ENCODE results near the gene SYT3.
"Not testable (repeated sequence)": the region's sequence is repeated elsewhere in the genome, so short reads cannot be mapped to it uniquely, and the experiment has no call there.

The SYT3 gene

DNA sequence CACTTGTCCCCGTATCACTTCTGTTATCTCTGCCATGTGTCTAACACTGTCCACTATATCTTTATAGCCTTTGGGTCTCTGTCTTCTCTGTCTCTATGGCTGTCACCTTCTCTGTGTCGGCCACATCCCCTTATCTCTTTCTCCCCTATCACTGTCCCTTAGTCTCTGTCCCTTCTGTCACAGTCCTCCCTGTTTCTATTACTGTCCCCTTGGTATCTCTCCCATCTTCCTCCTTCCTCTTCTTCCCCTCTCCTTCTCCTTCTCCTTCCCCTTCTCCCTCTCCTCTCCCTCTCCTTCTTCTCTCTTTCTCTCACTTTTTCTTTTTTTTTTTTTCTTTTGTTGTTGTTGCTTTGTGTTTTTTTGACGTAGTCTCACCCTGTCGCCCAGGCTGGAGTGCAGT is 36.7 kb downstream of the SYT3 start:
- no peak for DNase-seq

DNA sequence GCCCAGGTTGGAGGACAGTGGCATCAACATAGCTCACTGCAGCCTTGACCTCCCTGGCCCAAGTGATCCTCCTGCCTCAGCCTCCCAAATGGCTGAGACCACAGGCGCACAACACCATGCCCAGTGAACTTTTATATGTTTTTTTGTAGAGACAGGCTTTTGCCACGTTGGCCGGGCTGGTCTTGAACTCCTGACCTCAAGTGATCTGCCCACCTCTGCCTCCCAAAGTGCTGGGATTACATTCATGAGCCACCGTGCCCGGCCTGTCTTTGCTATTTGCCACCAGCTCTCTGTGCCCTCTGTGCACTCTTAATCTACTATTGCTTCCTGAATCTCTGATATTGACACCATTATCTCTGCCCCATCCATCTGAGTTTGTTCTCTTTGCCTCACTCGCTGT is 37.2 kb downstream of the SYT3 start:
- DNase-seq, result no peak

DNA sequence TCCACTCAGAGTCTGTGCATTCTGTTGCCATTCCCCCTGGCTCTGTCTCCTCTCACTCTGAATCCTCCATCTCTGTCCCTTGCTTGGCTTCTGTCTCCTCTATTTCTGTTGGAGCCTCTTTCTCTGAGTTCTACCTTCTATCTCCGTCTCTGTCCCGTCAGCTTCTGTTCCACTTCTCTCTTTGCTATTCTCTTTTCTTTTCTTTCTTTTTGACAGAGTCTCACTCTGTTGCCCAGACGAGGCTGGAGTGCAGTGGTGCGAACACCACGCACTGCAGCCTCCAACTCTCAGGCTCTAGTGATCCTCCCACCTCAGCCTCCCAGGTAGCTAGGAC is 37.6 kb downstream of the SYT3 start:
- DNase-seq, result no peak

DNA sequence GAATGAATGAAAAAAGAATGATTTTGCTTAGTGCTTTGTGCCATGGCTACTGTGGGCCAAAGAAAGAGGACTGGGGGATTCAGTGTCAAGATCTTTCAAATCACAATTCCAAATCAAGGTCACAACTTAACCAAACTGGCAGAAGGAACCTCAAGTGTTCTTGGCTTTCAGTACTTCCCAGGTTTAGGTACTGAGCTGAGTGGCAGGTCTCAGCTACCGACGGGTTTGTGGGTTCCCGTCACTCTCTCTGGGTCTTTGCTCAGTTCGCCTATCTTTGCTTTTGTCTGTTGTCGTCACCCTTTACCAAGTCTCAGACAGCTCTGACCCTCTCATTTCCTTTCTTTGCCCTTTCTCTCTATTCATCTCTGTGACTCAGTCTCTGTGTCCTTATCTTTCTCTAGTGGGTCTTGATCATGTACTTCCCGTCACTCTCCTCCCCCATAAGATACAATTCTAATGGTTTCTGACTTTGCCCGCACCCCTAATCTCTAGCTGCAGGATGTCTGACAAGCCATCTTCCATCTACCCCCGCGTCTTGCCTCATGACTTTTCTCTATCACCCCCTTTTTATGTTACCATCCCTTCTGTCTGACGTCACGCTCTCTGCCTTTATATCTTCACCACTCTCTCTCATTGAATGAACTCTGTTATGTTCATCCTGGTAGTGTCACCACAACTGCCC is 38.1 kb downstream of the SYT3 start:
- DNase-seq, result no peak

DNA sequence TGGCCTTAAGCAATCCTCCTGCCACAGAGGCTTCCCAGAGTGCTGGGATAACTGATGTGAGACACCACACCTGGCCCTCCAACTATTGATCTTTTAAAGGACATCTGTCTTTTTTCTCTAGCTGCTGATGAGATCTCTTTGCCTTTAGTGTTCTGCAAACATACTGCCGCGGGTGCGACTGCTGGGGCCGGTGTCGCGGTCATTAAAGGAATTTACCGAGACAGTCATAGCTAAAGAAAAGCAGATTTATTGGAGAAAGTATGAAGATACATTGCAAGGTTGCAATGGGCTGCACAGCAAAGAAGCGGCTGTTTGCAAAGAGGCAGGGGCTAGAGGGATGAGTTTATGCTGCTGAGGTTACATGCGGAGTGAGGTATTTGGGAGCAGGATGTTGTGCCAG is 40.3 kb downstream of the SYT3 start:
- no peak for DNase-seq

DNA sequence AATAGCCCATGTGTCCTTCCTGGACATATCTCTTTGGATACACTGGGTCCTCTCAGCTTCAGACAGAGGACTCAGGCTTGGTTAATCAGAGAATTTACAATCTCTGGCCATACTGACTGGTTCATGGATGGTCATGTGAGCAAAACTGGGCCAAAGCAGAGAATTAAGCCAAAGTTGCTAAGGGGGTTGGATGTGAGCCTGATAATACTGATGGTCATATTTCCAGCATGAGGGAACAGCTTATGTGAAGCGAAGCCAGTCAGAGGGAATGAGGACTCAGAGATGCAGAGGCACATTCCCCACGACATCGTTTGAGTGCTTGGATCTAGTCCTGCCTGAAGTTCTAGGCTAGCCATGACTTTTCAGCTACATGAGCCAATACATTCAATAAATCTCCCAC is 49.5 kb downstream of the SYT3 start:
- DNase-seq, result no peak

DNA sequence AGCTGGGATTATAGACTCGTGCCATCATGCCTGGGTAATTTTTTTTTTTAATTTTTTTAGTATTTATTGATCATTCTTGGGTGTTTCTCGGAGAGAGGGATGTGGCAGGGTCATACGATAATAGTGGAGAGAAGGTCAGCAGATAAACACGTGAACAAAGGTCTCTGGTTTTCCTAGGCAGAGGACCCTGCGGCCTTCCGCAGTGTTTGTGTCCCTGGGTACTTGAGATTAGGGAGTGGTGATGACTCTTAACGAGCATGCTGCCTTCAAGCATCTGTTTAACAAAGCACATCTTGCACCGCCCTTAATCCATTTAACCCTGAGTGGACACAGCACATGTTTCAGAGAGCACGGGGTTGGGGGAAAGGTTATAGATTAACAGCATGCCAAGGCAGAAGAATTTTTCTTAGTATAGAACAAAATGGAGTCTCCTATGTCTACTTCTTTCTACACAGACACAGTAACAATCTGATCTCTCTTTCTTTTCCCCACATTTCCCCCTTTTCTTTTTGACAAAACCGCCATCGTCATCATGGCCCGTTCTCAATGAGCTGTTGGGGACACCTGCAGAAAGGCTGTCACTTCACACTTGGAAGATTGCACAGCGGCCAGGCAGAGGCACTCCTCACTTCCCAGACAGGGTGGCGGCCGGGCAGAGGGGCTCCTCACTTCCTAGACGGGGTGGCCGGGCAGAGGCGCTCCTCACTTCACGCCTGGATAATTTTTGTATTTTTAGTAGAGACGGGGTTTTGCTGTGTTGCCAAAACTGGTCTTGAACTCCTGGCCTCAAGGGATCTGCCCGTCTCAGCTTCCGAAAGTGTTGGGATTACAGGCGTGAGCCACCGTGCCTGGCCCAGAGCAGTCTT is 57.7 kb downstream of the SYT3 start:
- not testable (repeated sequence) for DNase-seq

DNA sequence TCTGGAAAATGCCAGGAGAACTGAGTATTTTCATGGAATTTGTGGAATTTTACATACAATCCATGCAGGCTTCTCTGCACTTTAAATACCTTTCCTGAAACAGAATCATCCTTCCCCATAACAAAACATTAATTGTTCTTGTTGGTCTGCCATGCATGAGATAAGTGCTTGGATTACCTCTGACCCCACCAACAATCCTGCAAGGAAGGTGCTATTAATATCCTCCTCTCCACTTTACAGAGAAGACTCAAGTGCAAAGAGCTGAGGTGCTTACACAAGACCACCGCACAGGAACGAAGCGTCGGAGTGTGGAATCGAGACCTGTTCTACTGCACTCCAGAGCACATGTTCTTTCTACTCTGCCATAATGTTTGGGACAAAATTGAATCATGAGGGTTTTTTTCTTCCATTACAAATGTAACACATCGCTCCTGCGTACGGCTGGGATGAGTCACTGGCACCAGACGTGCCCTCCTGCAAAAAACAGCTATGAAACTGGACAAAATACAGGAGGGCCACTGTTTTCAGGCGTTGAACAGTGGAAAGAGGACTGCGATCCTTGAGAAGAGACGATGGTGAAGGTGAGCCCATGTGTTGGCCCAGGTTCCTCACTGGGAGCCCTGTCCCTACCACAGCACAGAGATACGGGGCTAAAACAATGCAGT is 58.6 kb downstream of the SYT3 start:
- DNase-seq, result no peak

DNA sequence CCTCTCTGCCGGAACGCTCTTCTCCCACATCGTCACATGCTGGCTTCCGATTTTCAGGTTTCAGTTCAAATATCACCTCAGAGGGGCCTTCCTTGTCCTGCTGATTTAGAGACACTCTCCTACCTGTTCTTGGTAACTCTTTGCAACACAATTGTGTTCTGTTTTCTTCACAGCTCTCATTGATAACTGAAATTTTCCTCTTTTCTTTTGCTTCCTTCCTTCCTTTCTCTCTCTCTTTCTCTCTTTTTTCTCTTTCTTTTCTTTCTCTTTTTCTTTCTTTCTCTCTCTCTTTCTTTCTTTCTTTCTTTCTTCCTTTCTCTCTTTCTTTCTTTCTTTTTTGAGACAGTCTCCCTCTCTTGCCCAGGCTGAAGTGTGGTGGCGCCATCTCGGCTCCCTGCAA is 59.4 kb downstream of the SYT3 start:
- DNase-seq, result no peak

DNA sequence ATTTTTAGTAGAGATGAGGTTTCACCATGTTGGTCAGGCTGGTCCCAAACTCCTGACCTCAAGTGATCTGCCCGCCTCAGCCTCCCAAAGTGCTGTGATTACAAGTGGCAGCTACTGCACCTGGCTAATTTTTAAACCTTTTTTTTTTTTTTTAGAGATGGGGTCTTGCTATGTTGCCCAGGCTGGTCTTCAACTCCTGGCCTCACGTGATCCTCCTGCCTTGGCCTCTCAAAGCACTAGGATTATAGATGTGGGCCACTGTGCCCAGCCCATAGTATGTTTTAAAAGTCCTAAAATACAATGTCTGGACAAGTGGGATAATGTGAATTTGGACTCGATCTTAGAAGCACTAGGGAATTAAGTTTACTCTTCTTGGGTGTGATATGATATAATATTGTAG is 62.9 kb downstream of the SYT3 start:
- not testable (repeated sequence) for DNase-seq

DNA sequence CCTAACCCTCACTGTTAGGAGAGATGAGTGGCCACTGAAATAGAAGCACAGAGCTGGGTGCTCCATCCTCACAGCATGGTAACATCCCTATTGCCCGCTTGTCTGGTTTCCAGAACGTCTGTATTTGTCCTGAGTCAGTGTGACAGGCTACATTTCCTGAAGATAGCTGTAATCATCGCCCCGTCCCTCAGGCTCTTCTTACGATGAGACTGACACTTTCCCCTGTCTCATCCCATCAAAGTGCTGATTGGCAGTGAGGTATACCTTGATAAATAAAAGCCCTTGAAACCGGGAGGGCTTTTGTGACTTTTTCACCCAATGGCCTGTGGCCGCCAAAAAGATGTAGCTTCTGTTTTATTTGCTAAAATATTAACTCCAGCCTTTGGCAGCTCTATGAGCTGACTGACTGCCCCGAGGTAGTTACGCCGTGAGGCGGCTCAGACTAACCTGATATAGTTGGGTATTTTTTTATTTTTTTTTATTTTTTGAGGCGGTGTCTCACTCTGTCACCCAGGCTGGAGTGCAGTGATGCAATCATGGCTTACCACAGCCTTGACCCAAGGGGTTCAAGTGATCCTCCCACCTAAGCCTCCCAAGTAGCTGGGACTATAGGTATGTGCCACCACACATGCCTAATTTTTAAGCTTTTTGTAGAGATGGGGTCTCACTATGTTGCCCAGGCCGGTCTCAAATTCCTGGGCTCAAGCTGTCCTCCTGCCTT is 65.8 kb downstream of the SYT3 start:
- DNase-seq, result no peak

Data from C1 segment of cervical spinal cord (tissue), 14 donors.